HG02840 (cell line): ENCODE measurements around the gene MYL9.
"Not testable (repeated sequence)": the region's sequence is repeated elsewhere in the genome, so short reads cannot be mapped to it uniquely, and the experiment has no call there.

Source experiments
- ATAC-seq: cut with Tn5 transposase; IDR thresholded peaks from one replicate; pipeline ENCODE4 v1.9.1; 2021; ENCODE audit warnings: mild to moderate bottlenecking, moderate library complexity, moderate number of reproducible peaks; ENCODE audit not compliant: unreplicated experiment, low FRiP score

MYL9 gene

DNA sequence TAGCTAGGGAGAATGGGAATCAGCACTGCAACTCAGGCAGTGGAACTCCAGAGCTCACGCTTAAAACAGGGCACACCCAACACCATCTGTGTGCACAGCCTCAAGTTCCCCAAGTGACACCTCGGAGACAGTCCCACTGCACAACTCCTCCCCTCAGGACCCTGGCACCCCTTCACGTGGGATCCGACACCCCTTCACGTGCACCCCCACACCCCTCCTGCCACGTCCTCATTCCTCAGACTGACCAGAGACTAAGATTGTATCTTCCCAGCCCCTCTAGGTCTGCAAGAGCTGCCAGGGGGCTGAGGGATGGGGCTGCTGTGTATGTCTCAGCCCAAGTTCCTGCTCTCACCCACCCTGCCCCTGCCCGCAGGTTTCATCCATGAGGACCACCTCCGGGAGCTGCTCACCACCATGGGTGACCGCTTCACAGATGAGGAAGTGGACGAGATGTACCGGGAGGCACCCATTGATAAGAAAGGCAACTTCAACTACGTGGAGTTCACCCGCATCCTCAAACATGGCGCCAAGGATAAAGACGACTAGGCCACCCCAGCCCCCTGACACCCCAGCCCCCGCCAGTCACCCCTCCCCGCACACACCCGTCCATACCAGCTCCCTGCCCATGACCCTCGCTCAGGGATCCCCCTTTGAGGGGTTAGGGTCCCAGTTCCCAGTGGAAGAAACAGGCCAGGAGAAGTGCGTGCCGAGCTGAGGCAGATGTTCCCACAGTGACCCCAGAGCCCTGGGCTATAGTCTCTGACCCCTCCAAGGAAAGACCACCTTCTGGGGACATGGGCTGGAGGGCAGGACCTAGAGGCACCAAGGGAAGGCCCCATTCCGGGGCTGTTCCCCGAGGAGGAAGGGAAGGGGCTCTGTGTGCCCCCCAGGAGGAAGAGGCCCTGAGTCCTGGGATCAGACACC is 7.6 kb downstream of the MYL9 start:
- ATAC-seq: no peak

DNA sequence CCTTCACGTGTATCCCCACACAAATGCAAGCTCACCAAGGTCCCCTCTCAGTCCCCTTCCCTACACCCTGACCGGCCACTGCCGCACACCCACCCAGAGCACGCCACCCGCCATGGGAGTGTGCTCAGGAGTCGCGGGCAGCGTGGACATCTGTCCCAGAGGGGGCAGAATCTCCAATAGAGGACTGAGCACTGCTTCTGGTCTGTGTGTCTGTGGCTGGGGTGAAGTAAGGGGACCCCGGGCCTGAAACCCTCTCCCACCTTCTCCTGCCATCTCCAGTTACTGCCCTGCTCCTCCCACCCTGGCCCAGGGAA is 8.3 kb downstream of the MYL9 start:
- ATAC-seq: no peak

DNA sequence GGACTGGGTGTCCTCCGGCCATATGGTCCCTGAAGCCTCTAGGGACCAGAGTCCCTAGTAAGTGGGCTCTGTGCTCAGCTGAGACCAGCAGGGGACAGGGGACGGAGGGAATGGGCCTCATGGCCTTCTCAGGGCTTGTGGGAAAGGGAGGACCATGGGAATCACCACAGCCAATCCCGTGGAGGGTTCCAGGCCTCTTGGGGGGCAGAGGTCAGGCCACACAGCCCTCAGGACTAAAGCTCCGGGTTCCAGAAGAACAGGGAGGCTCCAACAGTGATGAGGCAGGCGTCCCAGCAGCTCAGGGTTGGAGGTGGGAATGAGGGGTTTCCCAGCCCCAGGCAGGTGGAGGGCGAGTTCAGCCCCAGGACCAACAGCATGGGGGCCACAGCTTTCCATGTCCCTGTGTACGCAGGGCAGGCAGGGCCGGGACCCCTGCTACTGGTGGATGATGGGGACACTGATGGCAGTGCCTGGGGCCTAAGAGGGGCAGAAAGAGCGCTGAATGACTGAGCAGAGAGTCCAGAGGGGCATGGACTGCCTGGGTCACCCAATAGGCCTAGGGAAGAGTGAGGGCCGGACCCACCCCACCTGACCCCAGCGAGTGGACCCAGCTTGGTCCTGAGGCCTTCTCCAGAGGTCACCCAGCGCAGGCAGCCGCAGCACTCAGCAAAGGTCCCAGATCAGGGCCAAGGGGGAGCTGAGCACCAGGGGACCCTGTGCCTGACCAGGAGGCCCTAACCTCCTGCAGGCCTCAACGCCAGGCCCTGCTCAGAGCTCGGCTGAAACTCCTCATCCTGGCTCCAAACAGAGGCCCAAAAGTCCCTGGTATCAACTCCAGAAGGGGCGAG is 8.8 kb downstream of the MYL9 start:
- no peak for ATAC-seq

DNA sequence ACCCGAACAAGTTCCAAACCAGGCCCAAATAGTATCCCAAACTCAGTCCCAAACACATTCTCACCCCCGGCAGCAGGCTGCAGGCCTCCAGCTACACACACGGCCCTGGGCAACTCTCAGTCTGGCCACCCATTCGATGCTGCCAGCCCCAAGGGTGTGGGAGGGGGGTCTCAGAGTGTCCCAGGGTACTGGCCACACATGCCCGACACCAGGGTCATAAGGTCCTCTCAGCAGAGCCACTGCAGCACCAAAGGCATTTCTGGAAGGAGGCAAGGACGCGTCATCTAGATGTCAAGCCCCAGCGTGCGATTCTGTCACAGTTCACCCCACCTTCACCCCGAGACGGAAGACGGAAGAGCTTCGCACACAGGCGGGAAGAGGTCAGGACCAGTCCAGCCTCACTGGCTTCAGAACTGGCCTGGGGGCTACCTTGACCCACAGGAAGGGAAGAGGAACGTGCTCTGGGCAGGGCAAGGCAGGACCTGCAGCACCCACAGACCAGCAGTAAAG is 9.5 kb downstream of the MYL9 start:
- no peak for ATAC-seq

DNA sequence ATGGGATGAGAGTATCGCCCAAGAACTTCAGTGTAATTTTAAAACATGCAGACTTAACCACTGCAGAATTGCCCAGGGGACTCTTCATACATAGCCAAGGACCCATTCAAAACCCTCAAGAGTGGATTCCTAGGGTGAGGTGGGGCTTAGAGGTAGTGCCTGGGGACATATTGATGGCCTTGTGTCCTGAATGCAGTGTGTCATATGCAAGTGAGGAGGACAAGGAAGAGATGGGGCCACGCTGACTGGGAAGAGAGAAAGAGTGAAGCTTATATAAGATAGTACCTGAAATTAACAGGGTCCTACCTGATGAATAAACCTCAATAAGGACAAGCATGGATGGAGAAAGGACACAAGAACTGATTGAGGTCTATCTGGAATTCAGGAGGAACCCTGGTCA is 13.9 kb downstream of the MYL9 start:
- no peak for ATAC-seq

DNA sequence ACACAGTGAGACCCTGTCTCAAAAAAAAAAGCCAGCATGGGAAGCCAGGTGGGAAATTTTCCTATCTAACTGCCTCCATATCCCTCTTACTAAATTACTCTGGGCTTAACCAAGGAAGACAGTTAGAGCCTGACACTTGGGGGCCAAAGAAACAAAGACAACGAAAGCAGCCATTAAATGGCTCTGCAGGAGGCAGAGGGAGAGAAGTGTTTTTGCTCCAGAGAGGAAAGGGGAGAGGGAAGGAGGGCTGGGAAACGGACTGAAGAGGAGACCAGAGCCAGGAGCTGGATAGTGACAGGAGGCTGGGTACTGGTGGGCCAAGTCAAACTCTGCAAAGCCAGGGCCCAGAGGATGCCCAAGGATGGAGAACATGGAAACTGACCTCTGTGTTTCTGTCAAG is 21.4 kb downstream of the MYL9 start:
- ATAC-seq: no peak

DNA sequence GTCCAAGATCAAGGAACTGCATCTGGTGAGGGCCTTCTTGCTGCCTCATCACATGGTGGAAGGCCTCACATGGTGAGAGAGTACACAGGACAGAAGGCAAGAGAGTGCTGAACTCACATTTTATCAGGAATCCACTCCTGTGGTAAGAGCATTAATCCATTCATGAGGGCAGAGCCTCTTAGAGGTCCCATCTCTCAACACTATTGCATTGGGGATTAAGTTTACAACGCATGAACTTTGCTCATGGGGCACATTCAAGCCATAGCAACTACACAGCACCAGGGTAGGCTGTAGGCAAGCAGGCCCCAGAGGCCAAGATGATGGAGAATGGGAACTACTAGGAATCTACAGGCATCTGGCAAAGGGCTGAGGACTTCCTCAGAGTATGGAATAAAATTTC is 22.1 kb downstream of the MYL9 start:
- no peak for ATAC-seq

DNA sequence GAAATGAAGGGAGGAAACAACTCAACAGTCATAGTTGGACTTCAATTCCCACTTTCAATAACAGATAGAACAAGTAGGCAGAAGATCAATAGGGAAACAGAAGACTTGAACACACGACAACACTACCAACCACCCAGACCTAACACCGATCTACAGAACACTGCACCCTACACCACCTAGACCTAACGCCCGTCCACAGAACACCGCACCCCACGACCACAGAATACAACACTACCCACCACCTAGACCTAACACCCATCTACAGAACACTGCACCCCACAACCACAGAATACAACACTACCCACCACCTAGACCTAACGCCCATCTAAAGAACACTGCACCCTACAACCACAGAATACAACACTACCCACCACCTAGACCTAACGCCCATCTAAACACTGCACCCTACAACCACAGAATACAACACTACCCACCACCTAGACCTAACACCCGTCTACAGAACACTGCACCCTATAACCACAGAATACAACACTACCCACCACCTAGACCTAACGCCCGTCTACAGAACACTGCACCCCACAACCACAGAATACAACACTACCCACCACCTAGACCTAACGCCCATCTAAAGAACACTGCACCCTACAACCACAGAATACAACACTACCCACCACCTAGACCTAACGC is 22.9 kb downstream of the MYL9 start:
- ATAC-seq: not testable (repeated sequence)

DNA sequence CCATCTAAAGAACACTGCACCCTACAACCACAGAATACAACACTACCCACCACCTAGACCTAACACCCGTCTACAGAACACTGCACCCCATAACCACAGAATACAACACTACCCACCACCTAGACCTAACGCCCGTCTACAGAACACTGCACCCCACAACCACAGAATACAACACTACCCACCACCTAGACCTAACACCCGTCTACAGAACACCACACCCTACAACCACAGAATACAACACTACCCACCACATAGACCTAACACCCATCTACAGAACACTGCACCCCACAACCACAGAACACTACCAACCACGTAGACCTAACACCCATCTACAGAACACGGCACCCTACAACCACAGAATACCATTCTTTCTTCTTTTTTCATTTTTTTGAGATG is 23.4 kb downstream of the MYL9 start:
- ATAC-seq: not testable (repeated sequence)

DNA sequence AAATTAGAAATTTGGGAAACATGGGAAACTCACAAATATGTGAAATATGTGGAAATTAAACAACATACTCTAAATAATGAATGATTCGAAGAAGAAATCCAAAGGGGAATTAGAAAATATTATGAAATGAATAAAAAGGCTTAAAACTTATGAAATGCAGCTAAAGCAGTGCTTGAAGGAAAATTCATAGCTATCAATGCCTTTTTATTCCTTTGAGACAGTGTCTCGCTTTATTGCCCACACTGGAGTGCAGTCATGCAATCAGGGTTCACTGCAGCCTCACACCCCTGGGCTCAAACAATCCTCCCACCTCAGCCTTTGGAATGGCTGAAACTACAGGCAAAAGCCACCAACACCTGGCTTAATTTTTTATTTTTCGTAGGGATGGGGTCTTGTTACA is 24.2 kb downstream of the MYL9 start:
- no peak for ATAC-seq

DNA sequence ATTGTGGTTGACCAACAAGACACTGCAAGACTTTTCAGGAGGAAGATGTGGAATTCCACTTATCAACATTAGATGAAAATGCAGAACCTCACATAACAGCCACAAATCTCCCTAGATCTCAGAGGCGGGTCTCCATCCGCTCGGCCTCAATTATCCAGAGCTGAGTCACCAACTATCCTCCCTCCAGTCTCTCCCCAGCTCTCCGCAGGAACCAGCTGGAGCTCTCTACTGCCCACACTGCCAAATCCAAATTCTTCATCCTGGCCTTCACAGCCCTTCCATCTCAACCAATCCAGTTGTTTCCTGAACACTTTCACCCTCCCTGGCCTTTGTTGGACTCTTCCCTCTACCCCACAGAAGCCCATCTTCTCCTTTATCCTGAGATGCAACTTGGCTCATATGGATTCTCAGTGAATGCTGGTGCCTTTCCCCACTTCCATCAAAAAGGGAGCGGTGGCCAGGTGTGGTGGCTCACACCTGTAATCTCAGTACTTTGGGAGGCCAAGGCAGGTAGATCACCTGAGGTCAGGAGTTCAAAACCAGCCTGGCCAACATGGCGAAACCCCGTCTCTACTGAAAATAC is 28.6 kb downstream of the MYL9 start:
- no peak for ATAC-seq

DNA sequence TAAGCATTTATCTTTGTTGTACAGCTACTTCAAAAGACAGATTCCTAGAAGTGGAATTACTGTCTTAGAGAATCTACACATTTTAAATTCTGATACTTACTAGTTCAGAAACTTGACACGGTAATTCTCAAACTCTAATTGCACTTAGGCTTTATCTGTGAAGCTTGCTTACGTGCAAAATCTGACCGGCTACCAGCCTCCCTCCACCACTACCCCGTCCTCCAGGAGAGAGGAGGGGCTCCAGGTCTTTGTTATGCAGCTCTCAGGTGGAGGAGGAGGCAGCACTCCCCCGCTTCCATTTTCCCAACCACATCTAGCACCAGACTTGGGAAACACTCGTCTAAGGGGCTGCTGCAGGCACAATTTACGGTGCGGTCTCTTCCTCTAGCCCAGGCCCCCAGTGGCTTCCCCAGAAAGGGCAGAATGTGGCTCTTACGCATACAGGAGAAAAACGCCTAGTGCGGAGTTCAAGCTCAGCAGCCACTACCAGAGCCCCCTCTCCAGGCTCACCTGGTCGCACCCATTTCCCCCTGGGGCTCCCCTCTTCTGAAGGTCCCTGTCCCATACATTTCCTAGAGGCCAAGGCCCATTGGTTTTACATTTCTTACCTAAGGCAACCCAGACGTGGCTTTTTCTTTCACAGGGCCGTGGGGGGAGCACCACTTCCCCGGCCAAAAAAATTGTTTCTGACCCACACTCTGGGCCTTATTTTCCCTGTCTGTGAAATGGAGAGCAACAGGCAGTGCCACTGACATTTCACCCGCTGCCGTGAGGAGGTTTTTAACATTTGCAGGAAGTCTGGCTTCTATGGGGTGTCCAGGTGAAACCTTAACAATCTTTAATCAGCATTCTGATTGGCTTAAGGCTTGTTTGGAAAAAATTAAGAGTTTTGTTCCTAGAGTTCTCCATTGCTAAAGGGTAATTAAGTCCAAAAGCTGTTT is 30.5 kb downstream of the MYL9 start:
- ATAC-seq: no peak

DNA sequence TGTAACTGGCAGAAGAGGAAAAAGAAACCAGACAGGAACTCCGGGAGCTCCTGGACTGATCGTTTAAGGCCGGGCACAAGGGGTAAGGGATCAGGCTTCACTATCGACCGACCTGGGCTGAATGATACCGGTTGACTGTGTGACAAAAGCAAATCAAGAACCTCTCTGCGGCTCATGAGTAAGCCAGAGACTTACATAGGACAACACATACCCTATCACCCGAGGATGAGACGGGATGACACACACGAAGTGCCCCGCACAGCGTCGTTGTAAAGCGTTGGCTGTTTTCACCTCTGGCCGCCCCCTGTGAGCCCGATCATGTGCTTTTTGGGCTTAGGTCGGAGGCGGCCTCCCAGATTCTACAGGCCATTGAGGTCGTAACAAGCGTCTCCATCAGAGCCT is 31.4 kb downstream of the MYL9 start:
- peak; percentile 4 for ATAC-seq

DNA sequence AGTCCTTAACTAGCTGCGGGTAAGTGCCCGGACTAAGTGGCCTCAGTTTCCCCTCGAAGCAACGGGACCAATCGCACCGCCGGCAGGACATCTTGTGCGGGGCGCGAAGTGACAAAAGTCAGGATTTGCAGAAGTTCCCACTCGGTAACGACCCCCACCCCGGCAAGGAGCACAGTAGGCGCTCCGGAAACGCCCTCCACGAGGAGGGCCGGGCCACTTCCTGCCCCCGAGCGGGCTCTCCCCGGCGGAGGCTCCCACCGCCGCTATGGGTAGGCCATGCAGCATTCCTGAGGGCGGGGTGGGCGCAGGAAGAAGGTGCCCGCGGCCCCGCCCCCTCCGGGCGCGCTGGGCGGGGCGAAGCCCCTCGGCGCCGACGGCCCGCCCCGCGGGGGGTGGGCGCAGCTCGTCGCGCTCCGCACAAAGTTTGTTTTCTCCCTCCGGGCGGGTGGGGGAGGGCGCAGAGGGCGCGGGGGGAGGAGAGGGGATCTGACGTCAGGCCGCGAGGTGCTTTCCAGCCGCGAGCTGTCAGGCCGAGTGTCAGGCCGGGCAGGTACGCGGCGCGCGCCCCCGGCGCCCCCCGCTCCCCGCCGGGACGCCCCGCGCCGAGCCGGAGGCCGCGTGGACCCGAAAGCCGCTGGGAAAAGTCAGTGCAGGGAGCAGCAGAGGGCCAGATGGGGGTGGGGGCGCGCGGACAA is 31.9 kb downstream of the MYL9 start, which contains the start of gene TGIF2:
TGIF2 (plus strand) TSS at position 495 of the 695 bp plus-strand sequence. CDS start 5,178 bp downstream, outside the sequence.
- peak; percentile 61 for ATAC-seq

DNA sequence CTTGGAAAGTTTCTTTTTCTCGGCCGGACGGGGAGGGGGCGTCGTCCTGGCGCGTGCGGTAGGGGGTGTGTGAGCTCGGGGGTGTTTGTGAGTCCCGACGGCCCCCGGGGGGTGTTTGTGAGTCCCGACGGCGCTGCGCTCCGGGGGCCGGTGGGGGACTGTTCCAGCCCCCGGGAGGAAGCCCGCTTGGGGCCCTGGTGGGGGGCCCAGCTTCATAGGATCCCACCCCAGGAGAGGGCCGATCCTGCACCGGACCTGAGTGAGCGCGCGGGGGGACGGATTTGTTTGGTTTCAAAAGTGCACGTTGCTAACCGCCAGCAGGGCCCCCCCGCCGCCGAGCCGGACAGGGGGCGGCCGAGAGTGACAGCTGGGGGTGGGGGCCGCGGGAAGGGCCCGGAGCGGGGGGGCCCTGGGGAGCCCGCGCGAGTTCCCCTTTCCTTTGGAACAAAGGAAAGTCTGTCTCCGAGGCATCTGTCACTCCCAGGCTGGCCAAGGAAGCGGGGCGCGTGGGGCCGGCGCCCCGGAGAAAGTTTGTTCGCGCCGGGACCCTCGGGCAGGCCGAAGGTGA is 32.6 kb downstream of the MYL9 start:
- ATAC-seq: no peak

DNA sequence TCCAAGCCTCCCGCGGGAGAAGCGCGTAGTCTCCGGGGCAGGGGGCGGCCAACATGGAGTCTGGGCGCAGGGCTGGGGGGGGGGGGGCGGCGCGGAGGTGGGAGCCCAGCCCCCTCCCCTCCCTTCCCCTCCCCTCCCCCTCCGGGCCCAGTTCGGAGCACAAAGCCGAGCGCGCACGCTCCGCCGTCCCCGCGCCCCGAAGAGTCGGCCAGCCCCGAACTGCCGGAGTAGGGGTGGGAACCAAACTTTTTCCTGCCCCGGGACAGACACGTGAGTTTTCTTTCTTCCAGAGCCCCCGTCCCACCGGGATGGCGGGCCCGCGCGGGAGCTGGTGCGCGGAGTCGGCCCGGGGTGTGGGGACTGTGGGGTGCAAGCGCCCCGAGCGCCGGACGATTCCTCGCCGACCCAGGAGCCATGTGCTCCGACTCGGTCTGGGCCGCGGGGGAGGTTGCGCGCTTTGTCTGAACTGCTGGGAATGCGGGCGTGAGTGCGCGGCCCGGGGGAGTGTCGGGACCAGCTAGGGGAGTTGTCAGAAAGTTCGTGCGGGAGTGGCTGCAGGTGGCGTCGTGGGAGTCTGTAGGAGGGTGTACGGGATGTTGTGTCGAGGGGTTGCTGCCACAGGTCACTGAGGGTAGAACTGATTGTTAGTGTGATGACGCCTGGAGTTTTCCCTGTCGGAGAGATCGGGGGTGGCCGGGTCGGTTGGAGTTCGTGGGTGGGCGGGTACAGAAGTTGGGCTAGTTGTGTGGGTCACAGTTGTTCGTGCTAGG is 33.2 kb downstream of the MYL9 start:
- no peak for ATAC-seq

DNA sequence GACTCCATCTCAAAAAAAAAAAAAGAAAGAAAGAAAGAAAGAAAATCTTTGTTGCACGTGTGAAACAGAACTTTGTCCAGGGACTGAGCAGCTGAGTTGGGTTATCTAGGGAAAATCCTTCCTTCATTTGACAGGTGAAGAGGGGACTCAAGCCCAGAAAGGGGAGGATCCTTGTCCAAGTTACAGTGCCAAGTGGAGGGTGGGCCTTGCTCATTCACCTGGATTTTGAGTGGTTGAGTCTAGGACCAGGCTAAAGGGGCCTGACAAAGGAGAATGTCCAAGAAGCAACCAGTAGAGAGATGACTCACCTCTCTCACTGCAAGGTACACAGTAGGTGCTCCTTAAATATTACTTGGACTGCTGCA is 34.7 kb downstream of the MYL9 start:
- ATAC-seq: no peak
